Astrocyte of the spinal cord (primary cell): ENCODE data around the gene NBEAL2.

Source experiments
- DNase-seq: peaks from one replicate; pipeline ENCODE4 v3.0.0; 2011; ENCODE audit warnings: low read depth, low spot score
- H3K4me3 ChIP-seq: 2 replicates; pipeline ENCODE4 v1.5.1; 2011; ENCODE audit warnings: low read depth, mild to moderate bottlenecking, low read length, moderate library complexity
- CTCF ChIP-seq: IDR thresholded peaks from 2 replicates; pipeline ENCODE4 v1.5.1; 2012; ENCODE audit warnings: low read depth, mild to moderate bottlenecking, low read length, inconsistent platforms
- in situ Hi-C: cut with HindIII; loops from 2 replicates; pipeline ENCODE4 v1.10.0; 2017; ENCODE audit warnings: low sequenced_read_pairs

The NBEAL2 gene

GRCh38 chr3:46991406-46992165 lies 12.1 kb downstream of the NBEAL2 start:
- no peak for TF ChIP-seq CTCF
- in situ Hi-C loops = no loop called here
- no peak for DNase-seq
- H3K4me3 ChIP-seq = no peak overlapping the region

- no peak overlapping the region for H3K4me3 ChIP-seq
- in situ Hi-C loops = no loop called here
- no peak for DNase-seq
- TF ChIP-seq CTCF = no peak
These were observed 12.8 kb downstream of the NBEAL2 start for GRCh38 chr3:46992231-46992630.

- no peak overlapping the region for H3K4me3 ChIP-seq
- in situ Hi-C loops = no loop called here
- TF ChIP-seq CTCF = no peak
- DNase-seq = no peak
These were observed 13.8 kb downstream of the NBEAL2 start for GRCh38 chr3:46993292-46993691.

- H3K4me3 ChIP-seq = no peak overlapping the region
- no peak for TF ChIP-seq CTCF
- in situ Hi-C loops = no loop called here
- no peak for DNase-seq
These were observed 14.5 kb downstream of the NBEAL2 start for GRCh38 chr3:46993986-46994385.

- H3K4me3 ChIP-seq = no peak overlapping the region
- no peak for DNase-seq
- TF ChIP-seq CTCF = no peak
- in situ Hi-C loops = no loop called here
These were observed 15.6 kb downstream of the NBEAL2 start for GRCh38 chr3:46994801-46995731.

GRCh38 chr3:46995901-46996562 lies 16.6 kb downstream of the NBEAL2 start:
- in situ Hi-C loops = no loop called here
- no peak for DNase-seq
- no peak overlapping the region for H3K4me3 ChIP-seq
- no peak for TF ChIP-seq CTCF
